Nephron progenitor cell (in vitro differentiated cells): ENCODE data around the gene NFE2L1.
A peak's percentile ranks its signal among the peaks of the same experiment; 100 is the strongest.

ENCODE experiments used
- DNase-seq: peaks from one replicate; pipeline ENCODE4 v3.0.0; 2021
- H3K27ac Mint-ChIP-seq: 2 replicates; pipeline ENCODE4 v1.8.0; 2021; ENCODE audit warnings: mild to moderate bottlenecking, moderate library complexity, mixed read lengths
- H3K27me3 Mint-ChIP-seq: 2 replicates; pipeline ENCODE4 v1.8.0; 2021; ENCODE audit warnings: mild to moderate bottlenecking, low read depth, mixed read lengths; ENCODE audit not compliant: poor library complexity
- H3K36me3 Mint-ChIP-seq: 2 replicates; pipeline ENCODE4 v1.8.0; 2021; ENCODE audit warnings: low read depth, mixed read lengths
- H3K4me1 Mint-ChIP-seq: 2 replicates; pipeline ENCODE4 v1.8.0; 2021; ENCODE audit warnings: mixed read lengths
- H3K4me3 Mint-ChIP-seq: 2 replicates; pipeline ENCODE4 v1.8.0; 2021; ENCODE audit warnings: mild to moderate bottlenecking, moderate library complexity, mixed read lengths
- H3K9me3 Mint-ChIP-seq: 2 replicates; pipeline ENCODE4 v1.8.0; 2021; ENCODE audit warnings: mild to moderate bottlenecking, moderate library complexity, mixed read lengths
- TF ChIP-seq, protein P1 (sequence below): fragments of 200-600 bp; sonication (generic); IDR thresholded peaks from 2 replicates; pipeline ENCODE4 v1.5.0; 2021; ENCODE audit warnings: antibody characterized with exemption

Gene NFE2L1

GRCh38 chr17:48025904-48026501 lies 22.2 kb upstream of the NFE2L1 start:
- Mint-ChIP-seq H3K4me1 (peaks cover 41% of the 10 kb centered on the region), H3K27ac (no peak overlapping the region), H3K36me3 (no peaks in the 10 kb centered on the region), H3K9me3 (no peaks in the 10 kb centered on the region), H3K4me3 (peak overlapping the region; percentile 89), H3K27me3 (peaks cover 28% of the 10 kb centered on the region)
- TF ChIP-seq, protein P1, sequence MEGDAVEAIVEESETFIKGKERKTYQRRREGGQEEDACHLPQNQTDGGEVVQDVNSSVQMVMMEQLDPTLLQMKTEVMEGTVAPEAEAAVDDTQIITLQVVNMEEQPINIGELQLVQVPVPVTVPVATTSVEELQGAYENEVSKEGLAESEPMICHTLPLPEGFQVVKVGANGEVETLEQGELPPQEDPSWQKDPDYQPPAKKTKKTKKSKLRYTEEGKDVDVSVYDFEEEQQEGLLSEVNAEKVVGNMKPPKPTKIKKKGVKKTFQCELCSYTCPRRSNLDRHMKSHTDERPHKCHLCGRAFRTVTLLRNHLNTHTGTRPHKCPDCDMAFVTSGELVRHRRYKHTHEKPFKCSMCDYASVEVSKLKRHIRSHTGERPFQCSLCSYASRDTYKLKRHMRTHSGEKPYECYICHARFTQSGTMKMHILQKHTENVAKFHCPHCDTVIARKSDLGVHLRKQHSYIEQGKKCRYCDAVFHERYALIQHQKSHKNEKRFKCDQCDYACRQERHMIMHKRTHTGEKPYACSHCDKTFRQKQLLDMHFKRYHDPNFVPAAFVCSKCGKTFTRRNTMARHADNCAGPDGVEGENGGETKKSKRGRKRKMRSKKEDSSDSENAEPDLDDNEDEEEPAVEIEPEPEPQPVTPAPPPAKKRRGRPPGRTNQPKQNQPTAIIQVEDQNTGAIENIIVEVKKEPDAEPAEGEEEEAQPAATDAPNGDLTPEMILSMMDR, result no peak
- DNase-seq, result no peak

DNA sequence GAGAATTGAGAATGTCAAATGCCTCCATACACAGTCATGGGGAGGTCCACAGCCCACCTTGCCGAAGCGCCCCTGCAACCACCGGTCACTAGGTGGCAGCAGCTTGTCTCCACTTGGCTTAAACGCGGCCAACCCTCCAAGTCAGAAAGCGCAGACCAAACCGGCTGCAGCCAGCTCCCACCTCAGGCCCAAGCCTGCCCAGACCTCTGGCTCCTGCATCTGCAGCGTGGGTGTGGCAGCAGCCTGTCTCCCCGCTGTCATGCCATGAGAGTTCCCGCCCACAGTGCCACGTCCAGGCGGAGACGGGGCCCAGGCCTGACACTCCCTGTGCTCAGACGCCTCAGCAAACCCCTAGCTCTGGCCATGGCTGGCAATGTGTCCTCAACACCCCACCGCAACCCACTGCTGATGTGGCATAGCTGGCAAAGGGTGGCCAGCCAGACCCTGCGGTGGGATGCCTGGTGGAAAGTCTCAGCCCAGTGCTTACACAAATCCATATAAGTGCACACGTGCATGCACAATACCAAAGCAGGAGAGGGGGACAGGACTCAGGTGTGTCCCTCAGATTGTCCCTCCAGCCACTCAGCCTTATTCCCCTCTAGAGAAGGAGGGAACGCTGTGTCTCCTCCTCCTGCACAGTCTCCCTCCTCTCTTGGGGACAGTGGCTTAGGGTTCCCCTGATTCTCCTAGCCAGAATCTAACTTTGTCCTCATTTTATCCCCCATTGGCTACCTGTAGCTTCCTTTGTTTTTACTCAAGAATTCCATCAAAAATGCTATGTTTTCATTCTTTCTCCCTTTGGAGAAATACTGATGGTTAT lies 21.4 kb upstream of the NFE2L1 start:
- Mint-ChIP-seq H3K4me3 (peak overlapping the region; percentile 89), H3K9me3 (no peaks in the 10 kb centered on the region), H3K27ac (no peak overlapping the region), H3K27me3 (peaks cover 28% of the 10 kb centered on the region), H3K4me1 (peaks cover 41% of the 10 kb centered on the region), H3K36me3 (no peaks in the 10 kb centered on the region)
- peak; percentile 91 for DNase-seq
- TF ChIP-seq, protein P1, result peak; percentile 78

DNA sequence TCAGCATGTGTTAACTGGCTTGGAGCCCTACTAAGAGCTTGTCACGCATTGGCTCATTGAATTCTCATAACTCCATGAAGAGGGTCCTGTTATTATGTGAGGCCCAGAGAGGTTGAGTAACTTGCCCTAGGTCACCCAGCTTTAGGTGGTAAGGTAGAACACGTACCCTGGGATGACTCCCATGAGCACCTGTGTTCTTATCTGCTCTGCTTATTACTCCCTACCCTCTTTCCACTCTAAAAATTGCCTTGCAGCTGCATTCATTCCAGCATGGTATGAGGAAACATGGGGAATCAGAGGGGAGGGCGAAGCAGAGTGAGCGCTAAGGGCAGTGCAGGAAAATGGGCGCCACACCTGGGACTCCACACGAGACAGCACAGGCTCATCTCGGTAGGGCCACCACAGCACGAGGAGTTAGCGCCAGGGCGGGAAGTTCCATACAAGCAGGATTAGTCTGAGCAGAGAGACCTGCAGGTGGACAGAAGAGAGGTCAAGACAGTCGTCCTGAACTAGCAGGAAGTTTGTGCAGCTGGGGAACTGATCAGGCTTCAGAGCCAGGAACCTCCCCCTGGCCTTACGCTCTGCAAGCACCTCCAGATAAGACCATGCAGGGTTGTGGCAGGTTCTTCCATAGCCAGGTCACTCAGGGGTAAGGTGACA lies 20.7 kb upstream of the NFE2L1 start:
- H3K4me1 Mint-ChIP-seq, result peaks cover 41% of the 10 kb centered on the region
- H3K36me3 Mint-ChIP-seq, result no peaks in the 10 kb centered on the region
- TF ChIP-seq, protein P1, result no peak
- H3K4me3 Mint-ChIP-seq, result no peak overlapping the region
- no peak overlapping the region for H3K27ac Mint-ChIP-seq
- H3K27me3 Mint-ChIP-seq, result peaks cover 33% of the 10 kb centered on the region
- no peak for DNase-seq
- H3K9me3 Mint-ChIP-seq, result no peaks in the 10 kb centered on the region

- no peak for DNase-seq
- Mint-ChIP-seq H3K4me1 (peaks cover 36% of the 10 kb centered on the region), H3K27me3 (peaks cover 40% of the 10 kb centered on the region), H3K36me3 (no peaks in the 10 kb centered on the region), H3K9me3 (no peaks in the 10 kb centered on the region), H3K27ac (no peak overlapping the region), H3K4me3 (no peak overlapping the region)
- TF ChIP-seq, protein P1, result no peak
These were observed 19.4 kb upstream of the NFE2L1 start for GRCh38 chr17:48028736-48029135.

GRCh38 chr17:48030531-48030930 lies 17.6 kb upstream of the NFE2L1 start:
- DNase-seq, result no peak
- no peaks in the 10 kb centered on the region for H3K36me3 Mint-ChIP-seq
- H3K27me3 Mint-ChIP-seq, result peaks cover 47% of the 10 kb centered on the region
- no peak overlapping the region for H3K27ac Mint-ChIP-seq
- H3K4me3 Mint-ChIP-seq, result no peak overlapping the region
- TF ChIP-seq, protein P1, result no peak
- no peaks in the 10 kb centered on the region for H3K9me3 Mint-ChIP-seq
- peaks cover 22% of the 10 kb centered on the region for H3K4me1 Mint-ChIP-seq
